ENCODE results near the gene ABHD3.
"Not testable (repeated sequence)": the region's sequence is repeated elsewhere in the genome, so short reads cannot be mapped to it uniquely, and the experiment has no call there.

ABHD3 gene

DNA sequence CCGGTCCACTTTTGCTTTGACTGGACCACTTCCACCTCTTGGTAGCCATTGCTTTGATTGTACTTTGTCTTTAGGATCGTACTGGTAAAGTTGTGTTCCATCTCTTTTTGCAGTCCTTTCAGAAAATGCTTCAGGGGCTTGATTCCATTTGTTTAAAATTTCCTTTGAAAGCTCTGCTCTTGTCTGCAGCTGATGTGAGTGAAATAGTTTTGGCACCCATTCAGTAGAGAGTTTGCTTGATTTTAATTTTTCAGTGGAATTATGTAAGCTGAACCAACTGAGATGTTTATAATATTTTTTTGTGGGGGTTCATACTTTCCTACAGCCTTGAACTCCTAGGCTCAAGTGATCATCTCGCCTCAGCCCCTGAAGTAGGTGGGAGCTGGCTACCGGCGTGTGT lies 28.4 kb upstream of the ABHD3 start:
- no peak for DNase-seq (ENCODE audit: low read depth)
- no peak overlapping the region for H3K4me3 ChIP-seq (ENCODE audit: low read depth, low read length)
- TF ChIP-seq, protein P1, sequence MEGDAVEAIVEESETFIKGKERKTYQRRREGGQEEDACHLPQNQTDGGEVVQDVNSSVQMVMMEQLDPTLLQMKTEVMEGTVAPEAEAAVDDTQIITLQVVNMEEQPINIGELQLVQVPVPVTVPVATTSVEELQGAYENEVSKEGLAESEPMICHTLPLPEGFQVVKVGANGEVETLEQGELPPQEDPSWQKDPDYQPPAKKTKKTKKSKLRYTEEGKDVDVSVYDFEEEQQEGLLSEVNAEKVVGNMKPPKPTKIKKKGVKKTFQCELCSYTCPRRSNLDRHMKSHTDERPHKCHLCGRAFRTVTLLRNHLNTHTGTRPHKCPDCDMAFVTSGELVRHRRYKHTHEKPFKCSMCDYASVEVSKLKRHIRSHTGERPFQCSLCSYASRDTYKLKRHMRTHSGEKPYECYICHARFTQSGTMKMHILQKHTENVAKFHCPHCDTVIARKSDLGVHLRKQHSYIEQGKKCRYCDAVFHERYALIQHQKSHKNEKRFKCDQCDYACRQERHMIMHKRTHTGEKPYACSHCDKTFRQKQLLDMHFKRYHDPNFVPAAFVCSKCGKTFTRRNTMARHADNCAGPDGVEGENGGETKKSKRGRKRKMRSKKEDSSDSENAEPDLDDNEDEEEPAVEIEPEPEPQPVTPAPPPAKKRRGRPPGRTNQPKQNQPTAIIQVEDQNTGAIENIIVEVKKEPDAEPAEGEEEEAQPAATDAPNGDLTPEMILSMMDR (IDR thresholded peaks at IDR 0.05; ENCODE audit: low read depth, low read length, missing control alignments), result no peak

DNA sequence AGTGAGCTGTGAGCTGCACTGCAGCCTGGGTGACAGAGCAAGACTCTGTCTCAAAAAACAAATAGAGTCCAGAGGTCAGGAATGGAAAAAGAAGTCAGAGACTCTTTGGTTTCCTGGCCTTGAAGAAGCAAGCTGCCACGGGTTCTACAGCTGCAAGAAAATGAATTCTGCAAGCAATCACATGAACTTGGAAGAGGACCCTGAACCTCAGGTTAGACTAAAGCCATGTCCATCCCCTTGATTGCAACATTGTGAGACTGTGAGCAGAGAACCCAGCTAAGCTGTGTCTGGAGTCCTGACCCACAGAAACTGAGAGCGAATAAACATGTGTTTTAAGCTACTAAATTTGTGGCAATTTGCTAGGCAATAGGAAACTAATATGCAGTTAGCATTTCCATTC lies 23.1 kb upstream of the ABHD3 start:
- TF ChIP-seq, protein P1 (IDR thresholded peaks at IDR 0.05; ENCODE audit: low read depth, low read length, missing control alignments), result no peak
- DNase-seq (ENCODE audit: low read depth), result no peak
- H3K4me3 ChIP-seq (ENCODE audit: low read depth, low read length), result no peak overlapping the region

DNA sequence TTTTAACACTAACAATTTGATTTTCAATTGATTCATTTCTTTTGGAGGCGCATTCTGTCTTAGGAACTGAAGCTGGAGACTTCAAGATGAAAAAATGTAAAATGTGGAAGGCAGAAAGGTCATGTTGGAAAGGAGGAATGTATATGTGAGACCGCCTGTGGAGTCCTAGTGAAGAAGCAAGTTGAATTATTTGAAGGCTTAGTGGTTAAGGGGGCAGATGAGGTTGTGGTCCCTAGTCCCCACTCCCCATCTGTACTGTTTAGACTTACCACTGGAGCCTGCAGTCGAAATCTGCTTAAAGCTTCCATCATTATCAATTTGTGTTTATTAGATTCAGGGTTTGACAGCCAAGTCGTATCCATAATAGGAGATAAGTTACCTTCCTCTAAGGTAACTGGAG lies 20.6 kb upstream of the ABHD3 start:
- DNase-seq (ENCODE audit: low read depth), result no peak
- H3K4me3 ChIP-seq (ENCODE audit: low read depth, low read length), result no peak overlapping the region
- TF ChIP-seq, protein P1 (IDR thresholded peaks at IDR 0.05; ENCODE audit: low read depth, low read length, missing control alignments), result no peak

DNA sequence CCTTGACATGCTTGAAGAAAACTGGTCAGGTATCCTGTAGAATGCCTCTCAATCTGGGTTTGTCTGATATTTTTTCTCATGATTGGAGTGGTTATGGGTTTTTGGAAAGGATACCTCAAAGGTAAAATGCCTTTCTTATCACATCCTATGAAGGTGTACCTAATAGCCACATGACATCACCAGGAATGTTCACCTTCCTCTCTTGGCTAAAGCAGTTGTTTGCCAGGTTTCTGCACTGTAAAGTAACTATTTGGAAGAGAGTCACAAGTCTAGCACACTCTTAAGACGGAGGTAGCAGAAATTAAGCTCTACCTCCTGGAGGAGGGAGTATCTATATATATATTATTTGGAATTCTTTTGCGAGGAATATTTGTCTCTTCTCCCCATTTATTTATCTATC lies 18.1 kb upstream of the ABHD3 start:
- H3K4me3 ChIP-seq (ENCODE audit: low read depth, low read length), result no peak overlapping the region
- TF ChIP-seq, protein P1 (IDR thresholded peaks at IDR 0.05; ENCODE audit: low read depth, low read length, missing control alignments), result no peak
- DNase-seq (ENCODE audit: low read depth), result no peak

DNA sequence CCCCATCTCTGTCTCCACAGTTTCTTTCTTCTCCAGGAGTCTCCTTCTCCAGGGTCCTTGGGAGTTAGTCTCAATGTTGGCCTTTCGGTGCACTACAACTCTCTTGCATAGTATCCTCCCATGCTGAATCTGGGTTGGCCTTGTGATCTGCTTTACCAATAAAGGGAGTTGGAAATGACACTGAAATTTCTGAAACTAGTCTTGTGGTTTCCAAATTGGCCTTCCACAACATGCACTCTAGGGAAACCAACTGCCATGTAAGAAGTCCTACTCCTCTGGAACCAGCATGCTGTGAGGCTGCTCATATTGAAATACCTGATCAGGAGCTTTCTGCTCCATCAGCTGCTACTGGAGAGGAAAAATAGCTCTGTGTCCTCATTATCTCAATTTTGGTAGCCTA lies 9.9 kb upstream of the ABHD3 start:
- TF ChIP-seq, protein P1 (IDR thresholded peaks at IDR 0.05; ENCODE audit: low read depth, low read length, missing control alignments), result no peak
- no peak for DNase-seq (ENCODE audit: low read depth)
- no peak overlapping the region for H3K4me3 ChIP-seq (ENCODE audit: low read depth, low read length)

DNA sequence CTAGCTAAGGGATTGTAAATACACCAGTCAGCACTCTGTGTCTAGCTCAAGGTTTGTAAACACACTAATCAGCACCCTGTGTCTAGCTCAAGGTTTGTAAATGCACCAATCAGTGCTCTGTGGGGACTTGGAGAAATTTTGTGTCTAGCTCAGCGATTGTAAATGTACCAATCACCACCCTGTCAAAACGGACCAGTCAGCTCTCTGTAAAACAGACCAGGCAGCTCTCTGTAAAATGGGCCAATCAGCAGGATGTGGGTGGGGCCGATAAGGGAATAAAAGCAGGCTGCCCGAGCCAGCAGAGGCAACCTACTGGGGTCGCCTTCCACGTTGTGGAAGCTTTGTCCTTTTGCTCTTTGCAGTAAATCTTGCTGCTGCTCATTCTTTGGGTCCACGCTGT lies 2.6 kb upstream of the ABHD3 start:
- not testable (repeated sequence) for DNase-seq (ENCODE audit: low read depth)

DNA sequence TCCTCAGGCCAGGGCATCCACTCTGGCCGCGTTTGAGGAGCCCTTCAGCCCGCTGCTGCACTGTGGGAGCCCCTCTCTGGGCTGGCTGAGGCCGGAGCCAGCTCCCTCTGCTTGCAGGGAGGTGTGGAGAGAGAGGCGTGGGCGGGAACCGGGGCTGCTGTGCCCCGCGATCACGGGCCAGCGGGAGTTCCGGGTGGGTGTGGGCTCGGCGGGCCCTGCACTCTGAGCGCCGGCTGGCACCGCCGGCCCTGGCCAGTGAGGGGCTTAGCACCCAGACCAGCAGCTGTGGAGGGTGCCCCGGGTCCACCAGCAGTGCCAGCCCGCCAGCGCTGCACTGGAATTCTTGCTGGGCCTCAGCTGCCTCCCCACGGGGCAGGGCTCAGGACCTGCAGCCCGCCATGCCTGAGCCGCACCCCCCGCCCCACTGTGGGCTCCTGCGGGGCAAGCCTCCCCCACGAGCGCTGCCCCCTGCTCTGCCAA lies 1.9 kb upstream of the ABHD3 start:
- no peak for DNase-seq (ENCODE audit: low read depth)
- TF ChIP-seq, protein P1 (IDR thresholded peaks at IDR 0.05; ENCODE audit: low read depth, low read length, missing control alignments), result no peak
- H3K4me3 ChIP-seq (ENCODE audit: low read depth, low read length), result no peak overlapping the region

More for the DNA sequence above, 2.6 kb upstream of the ABHD3 start:
- not testable (repeated sequence) for H3K4me3 ChIP-seq (ENCODE audit: low read depth, low read length)
